NCI-H82 treated with DMSO at 0.1 percent for 48 hours (cell line): Measurements from ENCODE around the gene COL1A1.

Experiments used
- DNase-seq: peaks from one replicate; lab custom pipeline; 2025; ENCODE audit not compliant: unreplicated experiment; lab: John Stamatoyannopoulos, UW

COL1A1 gene

GRCh38 chr17:50157891-50158290 is 43.5 kb downstream of the COL1A1 start:
- DNase-seq, result no peak

DNA sequence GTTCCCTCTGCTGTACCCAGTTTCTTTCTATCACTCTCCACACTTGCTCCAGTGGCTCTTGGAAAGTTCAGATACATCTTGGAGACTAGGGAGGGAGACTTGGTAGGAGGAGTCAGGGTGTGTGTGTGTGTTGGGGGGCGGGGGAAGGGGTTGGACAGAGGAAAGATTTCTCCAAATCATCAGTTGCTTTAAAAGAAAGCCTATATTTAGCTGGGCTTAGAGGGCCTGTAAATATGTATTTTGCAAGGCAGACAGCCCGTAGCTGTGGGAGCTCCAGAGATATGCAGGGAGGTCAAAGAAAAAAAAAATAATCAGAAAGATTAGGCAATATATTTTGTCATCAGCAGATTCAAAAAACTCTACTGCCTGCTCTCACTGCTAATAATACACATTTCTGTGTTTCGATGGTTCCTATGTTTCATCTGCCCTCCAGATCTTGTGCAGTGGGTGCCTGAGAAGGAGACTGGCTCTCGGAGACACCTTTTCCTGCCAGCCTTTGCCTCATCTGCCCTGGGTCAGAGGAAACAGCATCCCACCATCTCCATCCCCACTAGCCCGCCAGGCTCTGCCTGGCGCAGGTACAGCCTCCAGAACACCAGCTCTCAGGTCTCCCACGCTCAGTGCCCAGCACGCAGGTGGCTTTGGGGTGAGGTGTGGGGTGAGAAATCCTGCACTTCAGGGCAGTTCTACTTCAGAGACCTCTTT is 46.2 kb downstream of the COL1A1 start:
- no peak for DNase-seq

DNA sequence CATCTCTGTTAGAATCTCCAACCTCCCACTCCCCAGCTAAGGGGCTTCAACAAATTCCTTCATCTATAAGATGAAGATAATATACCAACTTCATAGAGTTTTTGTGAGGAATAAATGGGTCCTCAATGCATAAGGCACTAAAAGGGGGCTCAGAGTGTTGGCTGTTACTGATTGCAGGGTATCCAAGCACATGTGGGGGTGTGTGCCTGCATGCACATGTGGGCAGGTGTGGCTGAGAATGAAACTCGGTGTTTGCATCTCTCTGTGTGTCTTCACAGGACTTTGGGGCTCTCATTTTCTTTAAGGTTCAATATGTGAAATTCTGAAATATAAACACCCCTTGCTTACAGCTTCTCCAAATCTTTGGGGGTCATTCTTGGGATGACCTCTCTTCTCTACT is 46.8 kb downstream of the COL1A1 start:
- DNase-seq, result no peak

- no peak for DNase-seq
Observed at GRCh38 chr17:50153650-50154575, 47.5 kb downstream of the COL1A1 start.

DNA sequence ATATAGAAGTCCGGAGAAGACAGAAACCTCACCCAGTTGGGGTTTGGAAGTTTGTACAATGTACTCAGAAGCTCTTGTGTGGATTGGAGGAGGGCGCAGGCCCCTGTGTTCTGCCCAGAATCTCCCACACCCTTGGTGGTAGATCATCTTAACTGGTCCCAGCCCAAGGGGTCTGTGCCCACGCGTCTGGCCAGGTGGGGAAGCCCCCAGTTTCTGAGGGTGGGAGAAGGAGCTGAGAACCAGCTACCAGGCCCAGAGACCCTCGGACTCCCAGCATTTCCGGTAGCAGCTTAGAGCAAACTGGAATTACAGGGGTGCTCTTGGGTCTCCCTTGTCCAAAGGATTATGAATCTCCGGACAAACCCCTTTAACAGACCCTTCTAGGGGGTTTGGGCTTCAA is 48.7 kb downstream of the COL1A1 start:
- no peak for DNase-seq

- DNase-seq, result peak; percentile 91
Observed at GRCh38 chr17:50151937-50152547, 49.4 kb downstream of the COL1A1 start.

GRCh38 chr17:50151041-50151936 is 50.1 kb downstream of the COL1A1 start:
- DNase-seq, result peak; percentile 59

DNA sequence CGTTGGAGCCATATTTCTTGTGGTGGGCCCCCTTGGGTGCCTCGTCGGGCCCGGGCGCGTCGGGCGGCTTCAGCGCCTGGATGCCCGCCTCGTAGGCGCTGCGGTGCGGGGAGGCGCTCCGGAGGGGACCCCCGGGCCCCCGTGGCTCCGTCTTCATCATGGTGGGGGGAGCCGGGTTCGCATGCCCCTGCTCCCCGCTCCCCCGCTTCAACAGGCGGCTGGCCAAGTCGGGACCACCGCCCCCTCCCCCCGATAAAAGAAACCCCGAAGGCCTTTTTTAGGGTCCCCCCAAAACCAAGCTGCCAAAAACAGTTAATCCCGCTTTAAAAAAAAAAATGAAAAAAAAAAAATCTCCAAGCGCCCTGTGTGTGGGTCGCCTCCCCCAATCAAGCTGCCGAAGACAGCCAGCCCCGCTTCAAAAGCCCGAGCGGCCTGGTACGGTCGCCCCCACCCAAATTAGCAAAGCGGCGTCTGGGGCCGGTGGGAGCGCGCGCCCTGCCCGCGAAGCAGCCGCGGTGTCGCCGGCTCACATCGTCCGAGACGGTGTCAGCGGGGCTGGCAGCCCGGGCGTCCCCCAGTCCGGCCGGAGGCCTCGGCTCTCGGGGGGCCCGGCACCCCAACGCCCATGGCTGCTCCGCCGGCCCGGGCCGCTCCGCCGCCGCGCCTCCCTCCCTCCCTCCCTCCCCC is 50.9 kb downstream of the COL1A1 start, which contains the start of gene PPP1R9B:
TSS of gene PPP1R9B (minus strand) at position 324 of the 687 bp plus-strand sequence. CDS start at position 160, 164 bp downstream.
- no peak for DNase-seq

DNA sequence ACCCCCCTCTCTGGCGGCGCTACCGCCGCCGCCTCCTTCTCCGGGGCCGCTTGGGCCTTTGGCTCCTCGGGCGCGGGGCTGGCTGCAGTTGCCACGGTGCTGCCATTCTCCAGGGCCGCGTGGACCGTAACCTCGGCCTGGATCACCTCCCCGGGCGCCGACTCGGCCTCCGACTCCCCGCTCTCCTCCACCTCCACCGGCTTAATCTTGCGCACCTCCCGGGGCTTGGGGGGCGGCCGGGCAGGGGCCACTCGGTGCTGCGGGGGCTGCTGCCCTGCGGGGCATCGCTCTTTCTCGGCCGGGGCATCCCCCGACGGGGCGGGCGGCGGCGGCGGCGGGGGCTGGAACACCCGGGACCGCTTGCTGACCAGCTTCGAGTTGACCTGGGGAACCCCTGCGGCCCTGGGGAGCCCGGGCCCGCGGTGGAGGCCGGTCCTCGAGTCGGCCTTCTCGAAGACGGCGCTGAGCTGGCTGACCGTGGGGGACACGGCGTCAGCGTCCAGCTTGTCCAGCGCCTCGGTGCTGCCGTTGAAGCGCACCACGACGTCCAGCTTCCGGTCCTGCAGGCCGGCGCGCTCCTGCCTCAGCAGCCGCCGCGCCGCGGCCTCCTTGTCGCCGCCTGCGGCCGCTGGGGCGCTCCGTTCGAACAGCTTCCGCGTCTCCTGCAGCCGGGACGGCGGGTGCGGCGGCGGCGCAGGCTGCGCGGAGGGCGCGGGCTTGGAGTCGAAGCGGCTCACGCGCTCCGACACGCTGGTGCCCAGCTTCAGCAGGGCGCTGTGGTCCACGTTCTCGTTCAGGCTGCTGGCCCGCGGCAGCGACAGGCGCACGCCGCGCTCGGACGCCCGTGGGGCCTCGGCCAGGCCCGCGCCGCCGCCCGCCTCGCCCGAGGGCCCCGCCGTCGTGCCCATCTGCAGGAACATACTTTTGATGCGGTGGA is 51.7 kb downstream of the COL1A1 start:
- DNase-seq, result no peak

DNA sequence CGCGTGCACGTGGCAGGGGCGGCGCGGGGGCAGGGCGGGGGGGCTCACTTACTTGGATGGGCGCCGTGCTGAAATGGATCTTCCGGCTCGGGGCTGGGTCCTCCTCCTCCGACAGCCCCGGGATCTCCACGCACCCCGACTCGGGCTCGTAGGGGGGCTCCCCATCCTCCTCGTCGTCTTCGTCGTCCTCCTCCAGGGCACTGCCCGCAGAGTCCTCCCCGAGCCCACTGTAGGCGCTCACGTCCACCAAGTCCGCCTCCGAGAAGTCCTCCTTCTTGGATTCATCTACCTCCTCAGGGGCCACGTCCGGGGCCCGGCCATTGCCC is 52.4 kb downstream of the COL1A1 start:
- no peak for DNase-seq

DNA sequence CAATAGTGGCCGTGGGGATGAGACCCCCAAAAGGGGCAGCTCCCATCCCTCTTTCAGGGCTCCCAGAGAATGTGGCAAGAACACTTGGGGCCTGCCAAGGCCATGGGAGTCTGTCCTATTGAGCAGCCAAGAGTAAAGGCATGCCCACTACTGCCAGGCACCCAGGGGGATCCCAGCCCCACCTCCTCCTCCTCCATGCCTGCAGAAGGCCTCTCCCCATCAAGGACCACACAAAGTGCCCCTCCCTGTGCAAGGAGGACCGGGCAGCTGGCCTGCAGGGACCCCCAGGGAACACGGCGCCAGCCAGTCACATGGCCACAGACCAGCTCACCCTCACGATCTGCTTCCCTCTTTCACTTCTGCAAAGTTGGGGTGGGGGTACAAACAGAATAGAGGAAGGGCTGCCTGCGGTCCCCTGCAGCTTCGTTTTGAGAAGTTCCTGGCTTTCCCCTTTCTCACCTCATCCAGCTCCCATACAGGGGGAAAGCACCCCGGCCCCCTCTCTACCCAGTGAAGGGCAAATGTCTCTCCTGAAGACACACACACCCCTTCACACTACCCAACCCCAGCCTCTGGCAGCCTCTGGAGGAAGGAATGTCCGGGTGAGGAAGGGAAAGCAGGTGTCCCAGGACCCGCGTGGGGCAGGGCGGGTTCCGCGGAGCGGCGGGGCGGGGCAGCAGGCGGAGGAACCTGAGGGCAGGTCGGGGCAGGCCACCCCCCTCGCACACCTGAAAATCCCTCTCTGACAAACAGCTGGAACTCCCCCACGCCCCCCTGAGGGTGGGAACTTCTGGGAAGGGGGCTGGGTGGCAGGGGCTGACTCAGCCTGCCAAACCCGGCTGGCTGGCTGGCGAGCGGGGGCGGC is 53.0 kb downstream of the COL1A1 start:
- DNase-seq, result peak; percentile 6

GRCh38 chr17:50147841-50148225 is 53.6 kb downstream of the COL1A1 start:
- DNase-seq, result no peak

DNA sequence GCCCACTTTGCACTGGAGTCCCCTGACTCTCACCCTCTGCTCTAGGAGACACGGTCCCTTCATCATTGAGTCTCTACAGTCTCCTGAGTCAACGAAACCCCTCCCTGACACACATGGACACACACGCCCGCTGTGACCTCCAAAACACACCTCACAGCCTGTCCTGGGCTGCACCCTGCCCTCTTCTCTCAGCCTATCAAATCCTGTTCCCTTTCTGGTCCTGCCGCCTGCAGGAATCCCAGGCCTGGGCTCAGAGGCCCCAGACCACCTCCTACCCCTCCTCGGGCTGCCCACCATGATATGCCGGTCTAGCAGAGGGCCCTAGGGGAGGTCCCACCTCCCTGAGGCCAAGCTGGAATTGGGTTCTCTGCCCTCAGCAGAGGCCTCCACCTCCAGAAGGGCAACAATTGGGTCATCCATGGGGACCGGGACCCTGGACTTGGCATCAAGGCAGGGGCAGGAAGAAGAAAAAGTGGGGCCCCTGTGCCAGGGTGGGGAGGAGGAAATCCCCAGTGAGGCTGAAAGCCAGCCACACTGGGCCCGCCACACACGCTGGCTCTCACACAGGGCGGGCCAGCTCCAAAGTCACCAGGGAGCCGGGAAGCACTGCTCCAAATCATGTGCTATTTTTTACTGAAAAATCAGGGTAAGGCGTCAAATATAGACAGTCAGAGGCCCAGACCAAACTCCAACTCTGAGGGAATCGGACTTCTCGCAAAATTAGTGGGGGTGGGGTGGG is 54.3 kb downstream of the COL1A1 start:
- no peak for DNase-seq

- no peak for DNase-seq
Observed at GRCh38 chr17:50146230-50146926, 55.1 kb downstream of the COL1A1 start.

GRCh38 chr17:50145532-50146229 is 55.8 kb downstream of the COL1A1 start:
- no peak for DNase-seq

DNA sequence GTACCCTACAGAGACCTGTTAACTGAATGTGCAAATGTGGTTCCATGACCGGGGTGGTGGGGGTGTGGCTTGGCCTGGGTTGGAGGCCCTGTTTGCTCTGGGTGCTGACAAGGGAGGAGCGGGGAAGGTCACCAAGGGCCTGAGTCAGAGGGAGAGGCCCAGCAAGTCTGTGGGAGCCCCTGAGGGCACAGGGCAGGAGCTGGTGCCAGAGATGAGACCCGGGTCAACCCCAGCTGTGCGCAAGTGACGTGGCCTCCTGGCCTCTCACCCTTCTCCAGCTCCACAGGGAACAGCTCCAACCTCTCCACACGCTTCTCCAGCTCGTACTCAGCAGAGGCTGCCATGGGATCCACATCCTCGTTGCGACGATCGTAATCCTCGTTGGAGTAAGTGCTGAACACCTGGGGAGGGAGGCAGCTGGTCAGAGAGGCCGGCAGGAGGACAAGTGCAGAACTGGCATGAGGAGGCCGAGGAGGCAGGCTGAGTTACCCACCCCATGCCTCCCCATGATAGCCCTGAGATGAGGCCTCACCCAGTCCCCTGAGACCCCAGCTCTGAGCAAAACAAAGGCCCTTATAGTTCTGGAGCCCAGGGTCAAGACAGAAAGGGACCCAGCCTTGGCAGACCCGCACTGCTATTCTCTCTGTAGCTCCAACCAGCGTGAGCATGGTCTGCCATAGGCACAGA is 56.4 kb downstream of the COL1A1 start:
- DNase-seq, result no peak
